Tibial artery (tissue), 4 donors: ENCODE results near the gene CYBRD1.

Experiments
- DNase-seq, 2 donors: peaks; one replicate each; pipeline ENCODE4 v3.0.0-alpha.2; 2019
- H3K27ac ChIP-seq, 2 donors: fragments of 200-600 bp; sonication (generic) in 1 of 2; 1 replicate in 1 of 2; 2 replicates in 1 of 2; pipeline ENCODE4 v1.5.1; 2018 to 2019; ENCODE audit warnings: mild to moderate bottlenecking in 1 of 2
- H3K27me3 ChIP-seq, 2 donors: fragments of 200-600 bp; sonication (generic) in 1 of 2; one replicate each; pipeline versions ENCODE4 v1.5.1 to v1.6.0; 2016 to 2019
- H3K36me3 ChIP-seq, 3 donors: fragments of 200-600 bp; sonication (generic) in 2 of 3; one replicate each; pipeline ENCODE4 v1.5.1; 2016 to 2019; ENCODE audit warnings: mild to moderate bottlenecking in 2 of 3
- H3K4me1 ChIP-seq, 4 donors: fragments of 200-600 bp; sonication (generic) in 2 of 4; 1 replicate in 3 of 4; 2 replicates in 1 of 4; pipeline ENCODE4 v1.5.1; 2016 to 2019
- H3K4me3 ChIP-seq, 2 donors: fragments of 200-600 bp; sonication (generic) in 1 of 2; 1 replicate in 1 of 2; 2 replicates in 1 of 2; pipeline ENCODE4 v1.5.1; 2018 to 2019; ENCODE audit warnings: mild to moderate bottlenecking in 2 of 2
- H3K9me3 ChIP-seq, 3 donors: fragments of 200-600 bp; sonication (generic) in 1 of 3; one replicate each; pipeline ENCODE4 v1.5.1; 2016 to 2019
- intact Hi-C: fragments of 100-400 bp; cut with DNase I; formaldehyde crosslinking; loops from one replicate; pipeline ENCODE4 v1.15.0; 2023; ENCODE audit warnings: low total_unique reads
- TF ChIP-seq, protein P1 (sequence below), 2 experiments: fragments of 200-600 bp in 1 of 2; fragments of 450-650 bp in 1 of 2; IDR thresholded peaks; one replicate each; pipeline ENCODE4 v1.5.1; 2017 to 2019; ENCODE audit warnings: antibody characterized with exemption in 2 of 2, mild to moderate bottlenecking in 1 of 2, moderate library complexity in 1 of 2

Gene CYBRD1

DNA sequence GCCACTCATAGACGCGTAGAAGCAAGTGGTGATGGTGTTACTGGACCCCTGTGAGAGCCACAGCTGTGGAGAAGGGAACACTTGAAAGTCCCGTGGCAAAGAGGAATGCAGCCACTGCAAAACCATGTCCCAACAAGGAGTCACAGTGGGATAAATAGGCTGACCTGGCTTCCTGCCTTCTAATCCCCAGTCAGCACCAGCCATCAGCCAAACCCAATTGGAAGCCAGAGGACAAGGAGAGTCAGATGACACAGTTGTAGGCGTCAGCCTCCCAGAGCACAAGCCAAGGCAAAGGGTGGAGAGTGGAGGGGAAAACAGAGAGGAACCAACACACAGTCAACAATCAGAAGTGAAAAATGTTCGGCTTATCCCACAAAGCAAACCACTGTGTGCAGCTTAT, 5.5 kb upstream of the CYBRD1 start:
- no peak overlapping the region for H3K27ac ChIP-seq
- peak in 1 of 2 donors; percentile 51 for DNase-seq
- no peaks in the 10 kb centered on the region for H3K9me3 ChIP-seq
- H3K36me3 ChIP-seq = no peaks in the 10 kb centered on the region
- intact Hi-C loops = no loop called here
- TF ChIP-seq, protein P1, sequence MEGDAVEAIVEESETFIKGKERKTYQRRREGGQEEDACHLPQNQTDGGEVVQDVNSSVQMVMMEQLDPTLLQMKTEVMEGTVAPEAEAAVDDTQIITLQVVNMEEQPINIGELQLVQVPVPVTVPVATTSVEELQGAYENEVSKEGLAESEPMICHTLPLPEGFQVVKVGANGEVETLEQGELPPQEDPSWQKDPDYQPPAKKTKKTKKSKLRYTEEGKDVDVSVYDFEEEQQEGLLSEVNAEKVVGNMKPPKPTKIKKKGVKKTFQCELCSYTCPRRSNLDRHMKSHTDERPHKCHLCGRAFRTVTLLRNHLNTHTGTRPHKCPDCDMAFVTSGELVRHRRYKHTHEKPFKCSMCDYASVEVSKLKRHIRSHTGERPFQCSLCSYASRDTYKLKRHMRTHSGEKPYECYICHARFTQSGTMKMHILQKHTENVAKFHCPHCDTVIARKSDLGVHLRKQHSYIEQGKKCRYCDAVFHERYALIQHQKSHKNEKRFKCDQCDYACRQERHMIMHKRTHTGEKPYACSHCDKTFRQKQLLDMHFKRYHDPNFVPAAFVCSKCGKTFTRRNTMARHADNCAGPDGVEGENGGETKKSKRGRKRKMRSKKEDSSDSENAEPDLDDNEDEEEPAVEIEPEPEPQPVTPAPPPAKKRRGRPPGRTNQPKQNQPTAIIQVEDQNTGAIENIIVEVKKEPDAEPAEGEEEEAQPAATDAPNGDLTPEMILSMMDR (IDR thresholded peaks at IDR 0.05) = no peak
- H3K4me1 ChIP-seq = peaks cover 0 to 11% (median 1%) of the 10 kb centered on the region in 4 donors
- no peak overlapping the region for H3K4me3 ChIP-seq
- no peaks in the 10 kb centered on the region for H3K27me3 ChIP-seq

DNA sequence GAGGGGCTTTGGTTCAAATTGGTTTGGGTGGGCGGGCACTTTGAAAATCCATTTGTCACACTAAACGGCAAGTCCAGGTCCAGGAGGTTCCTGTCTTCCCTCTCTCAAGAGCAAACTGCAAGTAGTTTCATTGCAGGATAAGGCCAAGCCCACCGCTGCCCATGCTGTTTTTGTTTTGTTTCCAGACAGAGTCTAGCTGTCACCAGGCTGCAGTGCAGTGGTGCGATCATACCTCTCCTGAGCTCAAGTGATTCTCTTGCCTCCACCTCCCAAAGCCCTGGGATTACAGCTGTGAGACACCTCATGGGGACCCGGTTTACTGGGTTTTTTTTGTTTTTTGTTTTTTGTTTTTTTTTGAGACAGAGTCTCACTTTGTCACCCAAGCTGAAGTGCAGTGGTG, 1.8 kb upstream of the CYBRD1 start:
- intact Hi-C loops = loop anchor here (5.0 to 10.0 kb wide), 2 partner anchors 88 to 1696 kb away; partner anchors contain the start of genes DCAF17, METTL5, METTL8 and UBR3
- no peak overlapping the region for H3K4me3 ChIP-seq
- no peak overlapping the region for H3K27ac ChIP-seq
- peaks cover 0 to 23% (median 7%) of the 10 kb centered on the region in 4 donors for H3K4me1 ChIP-seq
- no peaks in the 10 kb centered on the region for H3K36me3 ChIP-seq
- no peak for DNase-seq
- no peaks in the 10 kb centered on the region for H3K9me3 ChIP-seq
- TF ChIP-seq, protein P1 (IDR thresholded peaks at IDR 0.05) = no peak
- H3K27me3 ChIP-seq = no peaks in the 10 kb centered on the region

DNA sequence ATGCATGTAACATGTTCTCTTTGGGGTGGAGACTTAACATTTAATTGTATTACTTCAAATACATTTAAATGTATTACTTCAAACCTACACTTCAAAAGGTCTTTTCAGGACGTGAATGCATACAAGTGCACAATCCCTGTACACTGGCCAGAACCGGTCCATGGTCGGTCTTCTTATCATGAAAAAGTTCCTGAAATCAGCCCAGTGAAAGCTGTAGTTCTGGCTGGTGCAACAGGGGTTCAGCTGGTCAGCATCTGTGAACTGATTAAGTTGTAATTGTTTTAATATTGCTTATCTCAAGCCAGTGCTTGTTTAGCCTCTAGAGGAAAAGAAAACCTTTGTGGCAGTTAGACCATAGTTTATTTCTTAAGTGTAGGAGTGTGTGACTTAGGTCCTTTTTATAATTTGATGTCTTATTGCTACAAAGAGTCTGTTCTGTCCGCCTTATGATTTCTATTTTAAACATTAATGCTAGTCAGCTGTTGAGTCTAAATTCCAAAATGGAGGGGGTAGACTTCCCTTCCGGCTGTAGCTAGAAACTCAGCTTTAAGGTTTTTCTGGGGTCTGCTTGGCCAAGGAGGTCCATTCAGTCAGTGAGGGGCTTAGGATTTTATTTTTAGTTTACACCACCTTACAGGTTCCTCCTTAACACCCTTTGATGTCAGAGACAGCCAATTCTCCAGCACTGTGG, 768 bp upstream of the CYBRD1 start:
- DNase-seq = no peak
- Histone ChIP-seq H3K9me3 (no peaks in the 10 kb centered on the region), H3K36me3 (no peaks in the 10 kb centered on the region), H3K27ac (peak overlapping the region; percentile 99), H3K27me3 (no peaks in the 10 kb centered on the region), H3K4me1 (peaks cover 0 to 33% (median 8%) of the 10 kb centered on the region in 4 donors), H3K4me3 (peak overlapping the region; percentile 94 to 100)
- intact Hi-C loops = loop anchor here (5.0 to 10.0 kb wide), 2 partner anchors 89 to 1697 kb away; partner anchors contain the start of genes DCAF17, METTL5, METTL8 and UBR3
- TF ChIP-seq, protein P1 (IDR thresholded peaks at IDR 0.05) = no peak

DNA sequence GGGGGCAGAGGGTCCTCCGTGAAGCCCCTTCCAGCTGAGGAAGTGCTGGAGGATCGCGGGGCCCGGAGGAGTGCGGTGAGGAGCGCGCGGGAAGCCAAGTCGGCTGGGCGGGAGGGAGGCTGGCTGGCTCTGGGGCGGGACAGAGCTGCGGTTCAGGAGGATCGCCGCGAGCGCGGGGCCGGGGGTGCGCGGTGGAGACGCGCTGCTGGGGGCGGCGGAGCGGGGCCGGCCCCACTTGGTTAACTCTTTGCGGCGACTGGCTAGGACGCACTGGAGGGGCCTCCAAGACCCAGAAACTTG, 464 bp downstream of the CYBRD1 start:
- Histone ChIP-seq H3K4me1 (peaks cover 0 to 45% (median 9%) of the 10 kb centered on the region in 4 donors), H3K9me3 (no peaks in the 10 kb centered on the region), H3K36me3 (no peaks in the 10 kb centered on the region), H3K27me3 (no peaks in the 10 kb centered on the region), H3K27ac (peak overlapping the region; percentile 99), H3K4me3 (peak overlapping the region; percentile 94 to 100)
- no peak for DNase-seq
- TF ChIP-seq, protein P1 (IDR thresholded peaks at IDR 0.05) = no peak
- intact Hi-C loops = loop anchor here (5.0 to 10.0 kb wide), 2 partner anchors 90 to 1698 kb away; partner anchors contain the start of genes DCAF17, METTL5, METTL8 and UBR3

DNA sequence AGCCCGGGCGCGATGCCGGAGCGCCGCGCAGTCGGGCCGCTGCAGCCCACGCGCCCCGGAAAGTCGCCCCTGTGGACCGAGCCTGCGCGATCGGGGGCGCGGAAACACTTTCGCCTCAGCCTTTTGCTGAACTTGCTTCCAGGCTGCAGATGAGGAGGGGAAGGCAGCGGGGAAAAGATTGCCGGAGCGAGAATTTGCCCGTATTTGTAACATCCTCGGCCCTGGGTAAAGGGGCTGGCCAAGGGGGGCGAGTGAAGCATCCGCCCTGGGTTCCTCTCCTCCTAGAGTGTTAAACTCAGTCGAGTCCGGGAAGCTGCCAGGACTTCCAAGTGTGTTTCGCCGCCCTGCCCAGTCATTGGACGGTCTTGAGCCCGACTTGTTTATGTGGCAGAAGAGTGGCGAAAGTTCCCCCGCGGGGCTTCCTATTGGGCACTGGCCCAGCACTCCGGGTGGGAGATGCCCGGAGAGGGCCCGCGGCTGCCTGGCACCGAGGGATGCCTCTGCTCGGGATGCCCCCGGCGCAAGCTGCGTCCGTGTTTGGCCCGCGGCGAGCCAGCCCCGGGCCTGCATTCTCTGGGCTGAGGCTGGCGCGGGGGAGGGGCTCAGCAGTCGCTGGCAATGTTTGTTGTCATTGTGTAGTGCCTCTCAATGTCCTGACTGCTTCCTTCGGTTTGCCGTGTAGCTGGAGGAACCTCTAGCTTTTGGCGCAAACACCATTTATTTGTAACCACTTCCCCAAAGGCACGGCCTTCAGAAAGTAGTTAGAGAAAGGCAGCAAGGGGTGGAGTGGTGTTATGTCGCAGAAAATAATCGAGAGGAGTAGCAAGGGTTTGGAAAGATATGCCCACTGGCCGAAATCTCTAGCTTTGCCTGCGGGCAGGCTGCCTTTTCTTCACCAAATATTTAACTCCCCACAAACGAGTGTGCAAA, 1.1 kb downstream of the CYBRD1 start:
- intact Hi-C loops = loop anchor here (5.0 to 10.0 kb wide), 2 partner anchors 91 to 1699 kb away; partner anchors contain the start of genes DCAF17, METTL5, METTL8 and UBR3
- H3K27ac ChIP-seq = peak overlapping the region; percentile 99
- no peaks in the 10 kb centered on the region for H3K27me3 ChIP-seq
- H3K36me3 ChIP-seq = no peaks in the 10 kb centered on the region
- peak overlapping the region; percentile 94 to 100 for H3K4me3 ChIP-seq
- peak; percentile 94 for DNase-seq
- H3K9me3 ChIP-seq = no peaks in the 10 kb centered on the region
- peaks cover 0 to 48% (median 11%) of the 10 kb centered on the region in 4 donors for H3K4me1 ChIP-seq
- TF ChIP-seq, protein P1 (IDR thresholded peaks at IDR 0.05) = no peak
